Parathyroid adenoma (tissue), 2 donors: Measurements from ENCODE around the gene ADAMTS20.

ENCODE experiments used
- H2AFZ ChIP-seq: fragments of 300-600 bp; sonication (generic); one replicate; pipeline ENCODE4 v1.7.0; 2017; ENCODE audit warnings: antibody characterized with exemption, mild to moderate bottlenecking
- H3K27ac ChIP-seq: fragments of 300-600 bp; sonication (generic); one replicate; pipeline ENCODE4 v1.7.0; 2017
- H3K27me3 ChIP-seq: fragments of 300-600 bp; sonication (generic); one replicate; pipeline ENCODE4 v1.7.0; 2017; ENCODE audit warnings: low read length; ENCODE audit not compliant: control insufficient read depth, insufficient read depth
- H3K36me3 ChIP-seq: fragments of 300-600 bp; sonication (generic); one replicate; pipeline ENCODE4 v1.7.0; 2017; ENCODE audit warnings: low read length; ENCODE audit not compliant: control insufficient read depth, insufficient read depth
- H3K4me1 ChIP-seq: fragments of 300-600 bp; sonication (generic); one replicate; pipeline ENCODE4 v1.7.0; 2017; ENCODE audit warnings: control low read depth
- H3K4me2 ChIP-seq: fragments of 300-600 bp; sonication (generic); one replicate; pipeline ENCODE4 v1.7.0; 2017; ENCODE audit warnings: low read length
- H3K4me3 ChIP-seq: fragments of 300-600 bp; sonication (generic); one replicate; pipeline ENCODE4 v1.7.0; 2017; ENCODE audit warnings: low read depth, low read length
- H3K79me2 ChIP-seq: fragments of 300-600 bp; sonication (generic); one replicate; pipeline ENCODE4 v1.7.0; 2017; ENCODE audit warnings: control low read depth
- H3K9ac ChIP-seq: fragments of 300-600 bp; sonication (generic); one replicate; pipeline ENCODE4 v1.7.0; 2017; ENCODE audit warnings: mild to moderate bottlenecking
- H3K9me3 ChIP-seq: fragments of 300-600 bp; sonication (generic); one replicate; pipeline ENCODE4 v1.7.0; 2017; ENCODE audit warnings: low read length; ENCODE audit not compliant: control insufficient read depth
- TF ChIP-seq, protein P1 (sequence below): fragments of 300-600 bp; sonication (generic); IDR thresholded peaks from one replicate; pipeline ENCODE4 v1.7.0; 2017; ENCODE audit warnings: antibody characterized with exemption, mild to moderate bottlenecking
- donor health status: primary hyperparathyroidism.

ADAMTS20 gene

DNA sequence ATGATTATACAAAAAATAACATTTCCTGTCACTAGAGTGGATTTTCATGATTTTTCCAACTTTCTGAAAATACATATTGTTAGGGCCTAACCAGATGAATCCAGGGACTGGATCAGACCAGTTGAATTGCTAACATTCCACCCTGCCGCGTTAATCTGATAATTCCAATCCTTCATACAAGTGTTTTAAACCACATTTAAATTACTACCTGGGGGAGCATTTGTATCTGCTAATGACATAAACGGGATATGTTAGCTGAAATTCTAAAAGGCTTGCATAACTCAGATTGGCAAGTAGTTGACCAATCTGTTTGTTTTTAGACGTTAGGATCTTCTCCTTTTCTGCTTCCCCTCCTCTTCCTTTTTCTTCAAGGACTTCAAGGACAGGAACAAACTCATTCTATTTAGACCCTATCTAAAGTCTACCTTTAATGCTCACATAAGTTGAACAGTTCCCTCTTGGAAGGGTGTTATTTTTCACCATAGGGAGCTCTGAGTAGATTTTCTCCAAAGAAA, 239.0 kb downstream of the ADAMTS20 start:
- H3K4me2 ChIP-seq: no peak overlapping the region
- no peaks in the 10 kb centered on the region for H3K4me1 ChIP-seq
- H3K36me3 ChIP-seq: no peaks in the 10 kb centered on the region
- H2AFZ ChIP-seq: no peak overlapping the region
- H3K27me3 ChIP-seq: no peaks in the 10 kb centered on the region
- no peak overlapping the region for H3K27ac ChIP-seq
- H3K9ac ChIP-seq: no peak overlapping the region
- no peak overlapping the region for H3K4me3 ChIP-seq
- no peaks in the 10 kb centered on the region for H3K9me3 ChIP-seq
- TF ChIP-seq, protein P1, sequence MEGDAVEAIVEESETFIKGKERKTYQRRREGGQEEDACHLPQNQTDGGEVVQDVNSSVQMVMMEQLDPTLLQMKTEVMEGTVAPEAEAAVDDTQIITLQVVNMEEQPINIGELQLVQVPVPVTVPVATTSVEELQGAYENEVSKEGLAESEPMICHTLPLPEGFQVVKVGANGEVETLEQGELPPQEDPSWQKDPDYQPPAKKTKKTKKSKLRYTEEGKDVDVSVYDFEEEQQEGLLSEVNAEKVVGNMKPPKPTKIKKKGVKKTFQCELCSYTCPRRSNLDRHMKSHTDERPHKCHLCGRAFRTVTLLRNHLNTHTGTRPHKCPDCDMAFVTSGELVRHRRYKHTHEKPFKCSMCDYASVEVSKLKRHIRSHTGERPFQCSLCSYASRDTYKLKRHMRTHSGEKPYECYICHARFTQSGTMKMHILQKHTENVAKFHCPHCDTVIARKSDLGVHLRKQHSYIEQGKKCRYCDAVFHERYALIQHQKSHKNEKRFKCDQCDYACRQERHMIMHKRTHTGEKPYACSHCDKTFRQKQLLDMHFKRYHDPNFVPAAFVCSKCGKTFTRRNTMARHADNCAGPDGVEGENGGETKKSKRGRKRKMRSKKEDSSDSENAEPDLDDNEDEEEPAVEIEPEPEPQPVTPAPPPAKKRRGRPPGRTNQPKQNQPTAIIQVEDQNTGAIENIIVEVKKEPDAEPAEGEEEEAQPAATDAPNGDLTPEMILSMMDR: no peak
- H3K79me2 ChIP-seq: no peaks in the 10 kb centered on the region

GRCh38 chr12:43310596-43310995, 241.4 kb downstream of the ADAMTS20 start:
- no peak overlapping the region for H3K4me2 ChIP-seq
- no peak overlapping the region for H3K9ac ChIP-seq
- H3K4me3 ChIP-seq: no peak overlapping the region
- no peaks in the 10 kb centered on the region for H3K79me2 ChIP-seq
- no peak overlapping the region for H3K27ac ChIP-seq
- H3K36me3 ChIP-seq: no peaks in the 10 kb centered on the region
- H2AFZ ChIP-seq: no peak overlapping the region
- no peaks in the 10 kb centered on the region for H3K9me3 ChIP-seq
- TF ChIP-seq, protein P1: no peak
- no peaks in the 10 kb centered on the region for H3K27me3 ChIP-seq
- H3K4me1 ChIP-seq: no peaks in the 10 kb centered on the region

DNA sequence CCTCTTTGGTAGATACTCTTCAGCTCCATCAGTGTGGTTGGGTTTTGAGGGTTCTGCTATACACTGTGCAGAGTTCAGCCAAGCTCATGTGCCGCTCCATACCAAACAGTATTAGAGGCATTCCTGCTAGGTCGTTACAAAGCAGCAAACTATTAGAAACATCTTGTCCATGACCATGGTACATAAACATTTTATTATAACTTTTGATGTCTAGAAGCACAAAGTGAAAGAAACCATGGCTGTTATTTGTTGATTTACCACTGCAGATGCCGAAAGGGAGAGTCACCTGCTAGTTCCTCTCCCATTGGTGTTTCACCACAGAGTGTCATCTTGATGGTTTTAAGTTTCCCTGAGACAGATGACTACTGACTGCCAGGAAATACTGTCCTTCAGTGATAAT, 242.0 kb downstream of the ADAMTS20 start:
- no peaks in the 10 kb centered on the region for H3K36me3 ChIP-seq
- no peak overlapping the region for H3K4me2 ChIP-seq
- H3K4me1 ChIP-seq: no peaks in the 10 kb centered on the region
- H3K27ac ChIP-seq: no peak overlapping the region
- H3K27me3 ChIP-seq: no peaks in the 10 kb centered on the region
- H3K9me3 ChIP-seq: no peaks in the 10 kb centered on the region
- TF ChIP-seq, protein P1: no peak
- H3K9ac ChIP-seq: no peak overlapping the region
- no peak overlapping the region for H3K4me3 ChIP-seq
- no peak overlapping the region for H2AFZ ChIP-seq
- H3K79me2 ChIP-seq: no peaks in the 10 kb centered on the region

DNA sequence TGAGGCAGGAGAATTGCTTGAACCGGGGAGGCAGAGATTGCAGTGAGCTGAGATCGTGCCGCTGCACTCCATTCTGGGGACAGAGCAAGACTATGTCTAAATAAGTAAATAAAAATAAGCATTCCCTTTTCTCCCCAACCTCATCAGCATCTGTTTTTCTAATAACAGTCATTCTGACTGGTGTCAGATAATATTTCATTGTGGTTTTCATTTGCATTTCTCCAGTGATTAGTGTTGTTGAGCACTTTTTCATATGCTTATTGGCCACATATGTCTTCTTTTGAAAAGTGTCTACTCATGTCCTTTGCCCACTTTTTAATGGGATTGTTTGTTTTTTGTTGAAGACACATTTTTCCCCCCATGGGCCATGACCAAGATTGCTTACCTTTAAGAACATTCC, 243.2 kb downstream of the ADAMTS20 start:
- TF ChIP-seq, protein P1: no peak
- no peak overlapping the region for H3K4me2 ChIP-seq
- H3K4me3 ChIP-seq: no peak overlapping the region
- H3K27ac ChIP-seq: no peak overlapping the region
- no peak overlapping the region for H2AFZ ChIP-seq
- H3K79me2 ChIP-seq: no peaks in the 10 kb centered on the region
- no peaks in the 10 kb centered on the region for H3K9me3 ChIP-seq
- H3K27me3 ChIP-seq: no peaks in the 10 kb centered on the region
- H3K36me3 ChIP-seq: no peaks in the 10 kb centered on the region
- H3K4me1 ChIP-seq: no peaks in the 10 kb centered on the region
- H3K9ac ChIP-seq: no peak overlapping the region

GRCh38 chr12:43307126-43307525, 244.9 kb downstream of the ADAMTS20 start:
- Histone ChIP-seq H3K27me3 (no peaks in the 10 kb centered on the region), H2AFZ (no peak overlapping the region), H3K9ac (no peak overlapping the region), H3K79me2 (no peaks in the 10 kb centered on the region), H3K4me2 (no peak overlapping the region), H3K4me1 (no peaks in the 10 kb centered on the region), H3K9me3 (no peaks in the 10 kb centered on the region), H3K36me3 (no peaks in the 10 kb centered on the region), H3K4me3 (no peak overlapping the region), H3K27ac (no peak overlapping the region)
- TF ChIP-seq, protein P1: no peak
